Ishikawa (cell line): Measurements from ENCODE around the gene SPTAN1.

ENCODE experiments used
- EGR1 ChIP-seq: IDR thresholded peaks from 2 replicates; pipeline ENCODE4 v1.6.1; 2012
- EP300 ChIP-seq: IDR thresholded peaks from 2 replicates; pipeline ENCODE4 v1.6.1; 2012; ENCODE audit warnings: borderline replicate concordance
- MAX ChIP-seq: IDR thresholded peaks from 2 replicates; pipeline ENCODE4 v1.6.1; 2012
- RAD21 ChIP-seq: IDR thresholded peaks from 2 replicates; pipeline ENCODE4 v1.6.1; 2012; ENCODE audit warnings: low read depth
- TAF1 ChIP-seq: IDR thresholded peaks from 2 replicates; pipeline ENCODE4 v1.6.1; 2012; ENCODE audit warnings: low read depth, mild to moderate bottlenecking
- YY1 ChIP-seq: IDR thresholded peaks from 2 replicates; pipeline ENCODE4 v1.6.1; 2012; ENCODE audit warnings: low read depth

GRCh38 chr9:128529191-128529590, 23.2 kb upstream of the SPTAN1 start:
- TF ChIP-seq TAF1, result no peak
- no peak for TF ChIP-seq EP300
- TF ChIP-seq RAD21, result no peak
- no peak for TF ChIP-seq YY1
- no peak for TF ChIP-seq EGR1
- TF ChIP-seq MAX, result no peak
